ENCODE data around the gene AMMECR1L.

Gene AMMECR1L

GRCh38 chr2:127906206-127906926 is 20.6 kb upstream of the AMMECR1L start:
- TF ChIP-seq, protein P1, sequence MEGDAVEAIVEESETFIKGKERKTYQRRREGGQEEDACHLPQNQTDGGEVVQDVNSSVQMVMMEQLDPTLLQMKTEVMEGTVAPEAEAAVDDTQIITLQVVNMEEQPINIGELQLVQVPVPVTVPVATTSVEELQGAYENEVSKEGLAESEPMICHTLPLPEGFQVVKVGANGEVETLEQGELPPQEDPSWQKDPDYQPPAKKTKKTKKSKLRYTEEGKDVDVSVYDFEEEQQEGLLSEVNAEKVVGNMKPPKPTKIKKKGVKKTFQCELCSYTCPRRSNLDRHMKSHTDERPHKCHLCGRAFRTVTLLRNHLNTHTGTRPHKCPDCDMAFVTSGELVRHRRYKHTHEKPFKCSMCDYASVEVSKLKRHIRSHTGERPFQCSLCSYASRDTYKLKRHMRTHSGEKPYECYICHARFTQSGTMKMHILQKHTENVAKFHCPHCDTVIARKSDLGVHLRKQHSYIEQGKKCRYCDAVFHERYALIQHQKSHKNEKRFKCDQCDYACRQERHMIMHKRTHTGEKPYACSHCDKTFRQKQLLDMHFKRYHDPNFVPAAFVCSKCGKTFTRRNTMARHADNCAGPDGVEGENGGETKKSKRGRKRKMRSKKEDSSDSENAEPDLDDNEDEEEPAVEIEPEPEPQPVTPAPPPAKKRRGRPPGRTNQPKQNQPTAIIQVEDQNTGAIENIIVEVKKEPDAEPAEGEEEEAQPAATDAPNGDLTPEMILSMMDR (IDR thresholded peaks at IDR 0.05), result no peak
- Histone ChIP-seq H2AFZ (no peak overlapping the region), H3K4me2 (ENCODE audit: low read length) (no peak overlapping the region), H3K9ac (no peak overlapping the region), H3K4me1 (no peaks in the 10 kb centered on the region), H3K36me3 (ENCODE audit: control insufficient read depth, insufficient read depth, low read length) (no peaks in the 10 kb centered on the region), H3K9me3 (ENCODE audit: control insufficient read depth, low read length) (no peaks in the 10 kb centered on the region), H3K27ac (no peak overlapping the region), H3K4me3 (ENCODE audit: low read depth, low read length) (no peak overlapping the region), H3K27me3 (ENCODE audit: control insufficient read depth, insufficient read depth, low read length) (no peaks in the 10 kb centered on the region), H3K79me2 (no peaks in the 10 kb centered on the region)

DNA sequence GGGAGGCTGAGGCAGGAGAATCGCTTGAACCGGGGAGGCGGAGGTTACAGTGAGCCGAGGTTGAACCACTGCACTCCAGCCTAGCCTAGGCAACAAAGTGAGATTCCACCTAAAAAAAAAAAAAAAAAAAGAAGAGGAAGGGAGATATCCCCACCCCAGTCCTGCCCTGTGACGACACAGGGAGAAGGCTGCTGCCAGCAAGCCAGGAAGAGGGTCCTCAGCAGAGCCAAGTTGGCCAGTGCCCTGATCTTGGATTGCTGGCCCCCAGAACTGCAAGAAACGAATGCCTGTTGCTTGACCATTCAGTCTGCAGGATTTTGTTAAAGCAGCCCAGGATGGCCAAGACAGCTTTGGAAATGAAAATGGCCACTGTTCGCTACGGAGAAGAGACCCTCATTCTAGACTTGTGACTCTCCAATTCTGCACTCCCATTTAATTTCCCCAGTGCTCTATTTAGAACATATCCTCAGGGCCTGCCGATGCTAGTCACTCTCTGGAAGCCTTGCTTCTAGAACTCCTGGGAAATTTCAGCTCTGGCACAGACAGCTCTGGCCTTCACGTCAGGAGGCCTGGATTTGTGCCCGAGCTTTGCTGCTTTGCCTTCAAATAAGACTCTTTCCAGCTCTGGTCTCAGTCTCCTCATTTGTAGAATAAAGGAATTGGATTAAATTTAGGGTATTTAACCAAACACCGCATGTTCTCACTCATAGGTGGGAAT is 15.7 kb upstream of the AMMECR1L start:
- H3K4me3 ChIP-seq (ENCODE audit: low read depth, low read length), result no peak overlapping the region
- H3K4me1 ChIP-seq, result no peaks in the 10 kb centered on the region
- H3K36me3 ChIP-seq (ENCODE audit: control insufficient read depth, insufficient read depth, low read length), result no peaks in the 10 kb centered on the region
- TF ChIP-seq, protein P1 (IDR thresholded peaks at IDR 0.05), result no peak
- H3K4me2 ChIP-seq (ENCODE audit: low read length), result no peak overlapping the region
- H3K9me3 ChIP-seq (ENCODE audit: control insufficient read depth, low read length), result no peaks in the 10 kb centered on the region
- no peak overlapping the region for H3K27ac ChIP-seq
- H2AFZ ChIP-seq, result no peak overlapping the region
- no peak overlapping the region for H3K9ac ChIP-seq
- no peaks in the 10 kb centered on the region for H3K79me2 ChIP-seq
- H3K27me3 ChIP-seq (ENCODE audit: control insufficient read depth, insufficient read depth, low read length), result no peaks in the 10 kb centered on the region

DNA sequence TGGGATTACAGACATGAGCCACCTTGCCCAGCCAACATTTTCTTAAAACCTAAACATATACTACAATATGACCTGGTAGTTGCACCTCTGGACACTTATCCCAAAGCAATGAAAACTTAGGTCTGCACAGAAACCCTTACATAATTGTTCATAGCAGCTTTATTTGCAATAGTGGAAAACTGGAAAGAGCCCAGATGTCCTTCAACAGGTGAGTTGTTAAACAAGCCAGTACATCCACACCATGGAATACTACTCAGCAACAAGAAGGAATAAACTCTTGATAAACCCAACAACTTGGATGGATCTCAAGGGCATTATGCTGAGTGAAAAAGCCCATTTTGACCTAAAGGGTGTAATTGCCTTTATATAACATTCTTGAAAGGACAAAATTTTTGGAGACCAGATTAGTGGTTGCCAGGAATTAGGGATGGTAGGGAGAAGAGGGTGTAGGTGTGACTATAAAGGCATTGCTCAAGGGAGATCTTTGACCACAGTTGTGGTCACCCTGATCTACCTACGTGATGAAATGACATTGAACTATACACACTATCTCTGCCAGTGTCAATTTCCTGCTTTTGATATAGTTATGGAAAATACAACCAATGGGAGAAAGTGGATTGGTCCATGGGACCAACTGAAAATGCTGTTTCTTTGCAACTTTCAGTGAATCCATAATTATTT is 11.9 kb upstream of the AMMECR1L start:
- H3K4me1 ChIP-seq, result no peaks in the 10 kb centered on the region
- no peak overlapping the region for H3K27ac ChIP-seq
- H3K27me3 ChIP-seq (ENCODE audit: control insufficient read depth, insufficient read depth, low read length), result no peaks in the 10 kb centered on the region
- no peak overlapping the region for H3K4me2 ChIP-seq (ENCODE audit: low read length)
- H2AFZ ChIP-seq, result no peak overlapping the region
- no peaks in the 10 kb centered on the region for H3K36me3 ChIP-seq (ENCODE audit: control insufficient read depth, insufficient read depth, low read length)
- no peak overlapping the region for H3K4me3 ChIP-seq (ENCODE audit: low read depth, low read length)
- H3K9ac ChIP-seq, result no peak overlapping the region
- TF ChIP-seq, protein P1 (IDR thresholded peaks at IDR 0.05), result no peak
- no peaks in the 10 kb centered on the region for H3K79me2 ChIP-seq
- H3K9me3 ChIP-seq (ENCODE audit: control insufficient read depth, low read length), result no peaks in the 10 kb centered on the region

- H3K4me2 ChIP-seq (ENCODE audit: low read length), result no peak overlapping the region
- no peaks in the 10 kb centered on the region for H3K36me3 ChIP-seq (ENCODE audit: control insufficient read depth, insufficient read depth, low read length)
- H3K4me1 ChIP-seq, result no peaks in the 10 kb centered on the region
- H3K79me2 ChIP-seq, result no peaks in the 10 kb centered on the region
- H3K27ac ChIP-seq, result no peak overlapping the region
- no peaks in the 10 kb centered on the region for H3K27me3 ChIP-seq (ENCODE audit: control insufficient read depth, insufficient read depth, low read length)
- H3K9me3 ChIP-seq (ENCODE audit: control insufficient read depth, low read length), result no peaks in the 10 kb centered on the region
- TF ChIP-seq, protein P1 (IDR thresholded peaks at IDR 0.05), result no peak
- H2AFZ ChIP-seq, result no peak overlapping the region
- H3K4me3 ChIP-seq (ENCODE audit: low read depth, low read length), result no peak overlapping the region
- no peak overlapping the region for H3K9ac ChIP-seq
Observed at GRCh38 chr2:127893494-127893893, 7.7 kb upstream of the AMMECR1L start.
